Spleen (tissue), 11 donors: ENCODE data around the gene NPTX1. TPM values are rescaled to one million over a fixed set of nuclear protein-coding genes. Genes with fewer than 3 reads are reported as not detected.

ENCODE experiments used
- DNase-seq: peaks from one replicate; pipeline ENCODE4 v3.0.0-alpha.2; 2020
- H3K27ac ChIP-seq, 8 donors: fragments of 200-600 bp; sonication (generic) in 7 of 8; 1 replicate in 4 of 8; 2 replicates in 4 of 8; pipeline versions ENCODE4 v1.5.0 to v1.8.0; 2016 to 2021; ENCODE audit warnings: inconsistent platforms in 4 of 8, mild to moderate bottlenecking in 4 of 8, moderate library complexity in 1 of 8
- H3K27me3 ChIP-seq, 7 donors: fragments of 200-600 bp; sonication (generic) in 6 of 7; replicated peaks in 1 of 7; 1 replicate in 4 of 7; 2 replicates in 3 of 7; pipeline versions ENCODE4 v1.5.0 to v1.8.0; 2016 to 2021; ENCODE audit warnings: inconsistent platforms in 3 of 7, mild to moderate bottlenecking in 1 of 7
- H3K36me3 ChIP-seq, 6 donors: fragments of 200-600 bp; sonication (generic) in 5 of 6; 1 replicate in 4 of 6; 2 replicates in 2 of 6; pipeline versions ENCODE4 v1.5.0 to v1.8.0; 2016 to 2021; ENCODE audit warnings: inconsistent platforms in 2 of 6
- H3K4me1 ChIP-seq, 6 donors: fragments of 200-600 bp; sonication (generic) in 5 of 6; 1 replicate in 3 of 6; 2 replicates in 3 of 6; pipeline versions ENCODE4 v1.5.0 to v1.8.0; 2016 to 2021; ENCODE audit warnings: inconsistent platforms in 3 of 6
- H3K4me3 ChIP-seq, 8 donors: fragments of 200-600 bp; sonication (generic) in 7 of 8; 1 replicate in 4 of 8; 2 replicates in 4 of 8; pipeline versions ENCODE4 v1.5.0 to v1.8.0; 2016 to 2021; ENCODE audit warnings: inconsistent platforms in 4 of 8, mild to moderate bottlenecking in 4 of 8, moderate library complexity in 2 of 8
- H3K9me3 ChIP-seq, 8 donors: fragments of 200-600 bp; sonication (generic) in 7 of 8; 1 replicate in 4 of 8; 2 replicates in 4 of 8; pipeline versions ENCODE4 v1.5.0 to v1.8.0; 2016 to 2021; ENCODE audit warnings: inconsistent platforms in 4 of 8
- CTCF ChIP-seq, 11 experiments: fragments of 200-600 bp in 7 of 11; fragments of 450-650 bp in 4 of 11; sonication (generic) in 4 of 11; IDR thresholded peaks in 8 of 11; conservative IDR thresholded peaks in 3 of 11; 1 replicate in 7 of 11; 2 replicates in 4 of 11; pipeline versions ENCODE4 v1.4.0 to v1.8.0; 2016 to 2021; ENCODE audit warnings: antibody characterized with exemption in 11 of 11, inconsistent platforms in 4 of 11, mild to moderate bottlenecking in 1 of 11
- POLR2A ChIP-seq, 3 donors: fragments of 450-650 bp; IDR thresholded peaks; one replicate each; pipeline ENCODE4 v1.5.1; 2017; ENCODE audit warnings: antibody characterized with exemption in 3 of 3, mild to moderate bottlenecking in 1 of 3
- POLR2AphosphoS5 ChIP-seq, 3 donors: sonication (generic); formaldehyde crosslinking; IDR thresholded peaks; one replicate each; pipeline ENCODE4 v1.5.1; 2017; ENCODE audit warnings: antibody characterized with exemption in 3 of 3
- WGBS, 5 donors: extraction: QIAGEN DNeasy Blood & Tissue Kit in 3 of 5; methylation state at CpG; one replicate each; pipeline versions ENCODE4 v1.1.5 to v1.1.7; 2013 to 2018; 5-methylcytosine and 5-hydroxymethylcytosine counted together
- intact Hi-C: fragments of 100-400 bp; cut with DNase I; formaldehyde crosslinking; loops from one replicate; pipeline ENCODE4 v1.15.0; 2023; ENCODE audit warnings: low total_unique reads
- polyA plus RNA-seq, 3 donors: library from polyadenylated mRNA; stranded (reverse); fragments of 200-250 nt; gene quantifications; one replicate each; pipeline ENCODE4 v1.2.1, GENCODE V29; 2013
- total RNA-seq, 7 donors: library from RNA; depleted of rRNA in 3 of 7; stranded (reverse); fragments of >200 nt in 3 of 7; fragmentation: NEBNext Ultra II Directional in 4 of 7; extraction: Animal tissue kit (Norgen Biotek cat#: 25700) in 4 of 7; gene quantifications; one replicate each; pipeline versions ENCODE4 v1.1.0 to v1.2.1, GENCODE V29; 2016 to 2021
- donor health status: healthy with polysubstance abuse.
- donor health status: DM: no; HTN: no; CAD: no; lungs with moderate emphysema.
- donor health status: DM: no; HTN: no; CAD: no.
- donor health status: Bipolar disorder and iron deficiency.
- donor health status: healthy.
- donor health status: DM: no; HTN: no; CAD: no.
- donor health status: DM: yes; HTN: yes; CAD: no.

Gene NPTX1
- total and polyA plus RNA-seq, 10 donors = 0.04 to 14.0 (median 3.6) TPM

- 65 to 73% (median 70%) methylated on average over 12 of the region's 12 CpGs for WGBS, 5 donors
- Histone ChIP-seq H3K4me1 (peaks cover 0 to 7% (median 0%) of the 10 kb centered on the region in 6 donors), H3K4me3 (no peak overlapping the region), H3K9me3 (no peaks in the 10 kb centered on the region), H3K27ac (no peak overlapping the region), H3K27me3 (peaks cover 0 to 18% (median 0%) of the 10 kb centered on the region in 7 donors), H3K36me3 (peaks cover 0 to under 1% (median 0%) of the 10 kb centered on the region in 6 donors)
- TF ChIP-seq CTCF (IDR thresholded peaks at IDR 0.05 in 8 of 11, conservative IDR thresholded peaks at IDR 0.05 in 3 of 11) (no peak), POLR2A (IDR thresholded peaks at IDR 0.05) (no peak), POLR2AphosphoS5 (IDR thresholded peaks at IDR 0.05) (no peak)
- DNase-seq = no peak
- intact Hi-C loops = no loop called here
Measured at GRCh38 chr17:80446645-80447405, 29.6 kb downstream of the NPTX1 start.

GRCh38 chr17:80445726-80446110, 30.7 kb downstream of the NPTX1 start:
- H3K4me3 ChIP-seq = no peak overlapping the region
- WGBS, 5 donors = 85 to 93% (median 86%) methylated on average over 5 to 10 of the region's 10 CpGs
- no peaks in the 10 kb centered on the region for H3K9me3 ChIP-seq
- peaks cover 0 to 6% (median 0%) of the 10 kb centered on the region in 6 donors for H3K36me3 ChIP-seq
- no peak for DNase-seq
- peaks cover 0 to 15% (median 2%) of the 10 kb centered on the region in 6 donors for H3K4me1 ChIP-seq
- no peak for TF ChIP-seq CTCF (IDR thresholded peaks at IDR 0.05 in 8 of 11, conservative IDR thresholded peaks at IDR 0.05 in 3 of 11)
- intact Hi-C loops = no loop called here
- no peak overlapping the region for H3K27ac ChIP-seq
- peaks cover 0 to 18% (median 0%) of the 10 kb centered on the region in 7 donors for H3K27me3 ChIP-seq

GRCh38 chr17:80445007-80445725, 31.2 kb downstream of the NPTX1 start:
- Histone ChIP-seq H3K4me1 (peaks cover 0 to 15% (median 2%) of the 10 kb centered on the region in 6 donors), H3K9me3 (no peaks in the 10 kb centered on the region), H3K27me3 (peaks cover 0 to 18% (median 0%) of the 10 kb centered on the region in 7 donors), H3K4me3 (no peak overlapping the region), H3K36me3 (peaks cover 0 to 6% (median 0%) of the 10 kb centered on the region in 6 donors), H3K27ac (no peak overlapping the region)
- no peak for DNase-seq
- 70 to 82% (median 75%) methylated on average over 5 to 26 of the region's 26 CpGs for WGBS, 5 donors
- TF ChIP-seq POLR2AphosphoS5 (IDR thresholded peaks at IDR 0.05) = no peak
- no peak for TF ChIP-seq CTCF (IDR thresholded peaks at IDR 0.05 in 8 of 11, conservative IDR thresholded peaks at IDR 0.05 in 3 of 11)
- no peak for TF ChIP-seq POLR2A (IDR thresholded peaks at IDR 0.05)
- intact Hi-C loops = no loop called here

GRCh38 chr17:80444644-80444979, 31.8 kb downstream of the NPTX1 start:
- Histone ChIP-seq H3K4me3 (no peak overlapping the region), H3K36me3 (peaks cover 0 to 6% (median 0%) of the 10 kb centered on the region in 6 donors), H3K9me3 (no peaks in the 10 kb centered on the region), H3K27me3 (peaks cover 0 to 18% (median 0%) of the 10 kb centered on the region in 7 donors), H3K27ac (no peak overlapping the region), H3K4me1 (peaks cover 0 to 15% (median 2%) of the 10 kb centered on the region in 6 donors)
- TF ChIP-seq POLR2AphosphoS5 (IDR thresholded peaks at IDR 0.05) (no peak), POLR2A (IDR thresholded peaks at IDR 0.05) (no peak), CTCF (IDR thresholded peaks at IDR 0.05 in 8 of 11, conservative IDR thresholded peaks at IDR 0.05 in 3 of 11) (no peak)
- intact Hi-C loops = no loop called here
- DNase-seq = no peak
- 71 to 93% (median 80%) methylated on average over 4 to 6 of the region's 6 CpGs for WGBS, 5 donors
